Fibroblast of the aortic adventitia (primary cell): ENCODE data around the gene DOCK4. TPM values are rescaled to one million over a fixed set of nuclear protein-coding genes. Genes with fewer than 3 reads are reported as not detected.

ENCODE experiments used
- DNase-seq: peaks from one replicate; pipeline ENCODE4 v3.0.0-alpha.2; 2010; ENCODE audit warnings: low read depth
- H3K4me3 ChIP-seq: 2 replicates; pipeline ENCODE4 v1.5.1; 2011; ENCODE audit warnings: low read depth, mild to moderate bottlenecking, control low read depth, low read length, moderate library complexity
- total RNA-seq: library from RNA; depleted of rRNA; stranded (reverse); fragments of >200 nt; gene quantifications from 2 replicates; pipeline ENCODE4 v1.2.3, GENCODE V29; 2012; ENCODE audit warnings: low replicate concordance
- TF ChIP-seq, protein P1 (sequence below): IDR thresholded peaks from 2 replicates; pipeline ENCODE4 v1.5.1; 2011; ENCODE audit warnings: mild to moderate bottlenecking, low read length, control low read depth, inconsistent platforms; ENCODE audit not compliant: insufficient read depth

The DOCK4 gene
- total RNA-seq, 1 donor: 25.9 TPM

DNA sequence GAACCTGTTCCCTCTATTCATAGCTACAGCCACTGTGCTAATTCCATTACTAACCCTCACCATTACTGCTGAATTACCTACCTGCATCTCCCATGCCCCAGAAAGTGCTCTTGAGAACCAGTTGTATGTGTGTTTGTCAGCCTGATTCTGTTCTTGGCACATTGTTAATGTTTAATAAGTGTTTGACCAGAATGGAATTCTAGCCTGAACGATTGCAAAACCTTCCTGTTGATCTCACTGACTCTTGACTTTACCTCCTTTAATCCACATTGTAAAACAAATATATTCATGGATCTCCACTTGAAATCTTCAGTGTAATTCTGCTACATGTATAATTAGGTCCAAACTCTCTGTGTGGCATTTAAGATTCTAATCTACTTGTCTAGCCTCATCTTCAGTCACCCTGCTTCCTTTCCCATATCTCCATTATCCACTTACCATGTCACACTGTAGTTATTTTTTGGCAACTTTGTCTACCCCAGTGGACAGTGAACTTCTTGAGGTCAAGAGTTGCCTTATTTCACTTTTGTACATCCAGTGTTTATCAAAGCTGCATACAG is 5.2 kb upstream of the DOCK4 start:
- DNase-seq: peak; percentile 69
- TF ChIP-seq, protein P1, sequence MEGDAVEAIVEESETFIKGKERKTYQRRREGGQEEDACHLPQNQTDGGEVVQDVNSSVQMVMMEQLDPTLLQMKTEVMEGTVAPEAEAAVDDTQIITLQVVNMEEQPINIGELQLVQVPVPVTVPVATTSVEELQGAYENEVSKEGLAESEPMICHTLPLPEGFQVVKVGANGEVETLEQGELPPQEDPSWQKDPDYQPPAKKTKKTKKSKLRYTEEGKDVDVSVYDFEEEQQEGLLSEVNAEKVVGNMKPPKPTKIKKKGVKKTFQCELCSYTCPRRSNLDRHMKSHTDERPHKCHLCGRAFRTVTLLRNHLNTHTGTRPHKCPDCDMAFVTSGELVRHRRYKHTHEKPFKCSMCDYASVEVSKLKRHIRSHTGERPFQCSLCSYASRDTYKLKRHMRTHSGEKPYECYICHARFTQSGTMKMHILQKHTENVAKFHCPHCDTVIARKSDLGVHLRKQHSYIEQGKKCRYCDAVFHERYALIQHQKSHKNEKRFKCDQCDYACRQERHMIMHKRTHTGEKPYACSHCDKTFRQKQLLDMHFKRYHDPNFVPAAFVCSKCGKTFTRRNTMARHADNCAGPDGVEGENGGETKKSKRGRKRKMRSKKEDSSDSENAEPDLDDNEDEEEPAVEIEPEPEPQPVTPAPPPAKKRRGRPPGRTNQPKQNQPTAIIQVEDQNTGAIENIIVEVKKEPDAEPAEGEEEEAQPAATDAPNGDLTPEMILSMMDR: no peak
- H3K4me3 ChIP-seq: no peak overlapping the region

DNA sequence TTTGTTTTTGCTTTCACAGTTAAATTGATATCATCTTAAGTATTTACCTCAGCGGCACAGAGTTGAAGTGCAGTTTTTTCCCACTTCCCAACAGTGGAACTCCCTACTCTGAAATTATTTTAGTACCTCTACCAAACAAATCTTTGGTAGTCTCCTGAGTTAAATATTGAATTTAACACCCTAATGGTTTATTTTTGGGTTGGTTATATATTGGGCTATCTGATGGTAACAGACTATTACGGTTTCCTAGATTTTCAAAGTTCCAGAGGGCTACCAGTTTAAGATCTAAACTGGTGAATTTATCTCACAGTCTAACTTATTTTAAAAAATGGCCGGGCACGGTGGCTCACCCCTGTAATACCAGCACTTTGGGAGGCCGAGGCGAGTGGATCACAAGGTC is 1.6 kb upstream of the DOCK4 start:
- H3K4me3 ChIP-seq: peak overlapping the region; percentile 76
- no peak for DNase-seq
- TF ChIP-seq, protein P1: no peak

DNA sequence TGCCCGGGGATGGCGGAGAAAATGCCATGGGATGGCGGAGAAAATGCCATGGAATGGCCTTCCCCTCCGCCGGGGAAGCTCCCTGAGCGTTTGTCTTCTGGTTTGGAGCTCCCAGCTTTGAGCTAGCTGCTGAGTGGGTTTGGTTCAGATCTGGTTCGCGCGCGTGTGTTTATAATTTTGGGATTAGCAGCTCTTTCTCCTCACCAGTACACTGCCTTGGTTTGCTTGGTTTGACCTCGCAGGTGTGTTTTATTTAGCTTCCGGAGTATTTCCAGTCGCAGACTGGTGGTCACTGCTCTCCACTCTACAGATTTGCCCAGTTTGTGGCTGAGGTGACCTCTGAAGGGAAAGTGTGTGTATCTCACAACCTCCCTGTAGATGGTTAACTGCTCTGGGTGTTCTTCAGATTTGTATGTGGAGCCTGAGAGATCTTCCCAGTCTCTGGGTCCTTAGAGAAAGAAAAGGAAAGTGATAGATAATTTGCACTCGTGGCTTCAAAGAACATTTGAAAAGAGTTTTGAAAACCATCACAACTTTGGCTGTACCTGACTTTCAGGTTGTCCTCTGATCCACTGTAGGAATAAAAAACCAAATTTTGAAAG is 893 bp upstream of the DOCK4 start:
- DNase-seq: peak; percentile 24
- TF ChIP-seq, protein P1: no peak
- peak overlapping the region; percentile 76 for H3K4me3 ChIP-seq

DNA sequence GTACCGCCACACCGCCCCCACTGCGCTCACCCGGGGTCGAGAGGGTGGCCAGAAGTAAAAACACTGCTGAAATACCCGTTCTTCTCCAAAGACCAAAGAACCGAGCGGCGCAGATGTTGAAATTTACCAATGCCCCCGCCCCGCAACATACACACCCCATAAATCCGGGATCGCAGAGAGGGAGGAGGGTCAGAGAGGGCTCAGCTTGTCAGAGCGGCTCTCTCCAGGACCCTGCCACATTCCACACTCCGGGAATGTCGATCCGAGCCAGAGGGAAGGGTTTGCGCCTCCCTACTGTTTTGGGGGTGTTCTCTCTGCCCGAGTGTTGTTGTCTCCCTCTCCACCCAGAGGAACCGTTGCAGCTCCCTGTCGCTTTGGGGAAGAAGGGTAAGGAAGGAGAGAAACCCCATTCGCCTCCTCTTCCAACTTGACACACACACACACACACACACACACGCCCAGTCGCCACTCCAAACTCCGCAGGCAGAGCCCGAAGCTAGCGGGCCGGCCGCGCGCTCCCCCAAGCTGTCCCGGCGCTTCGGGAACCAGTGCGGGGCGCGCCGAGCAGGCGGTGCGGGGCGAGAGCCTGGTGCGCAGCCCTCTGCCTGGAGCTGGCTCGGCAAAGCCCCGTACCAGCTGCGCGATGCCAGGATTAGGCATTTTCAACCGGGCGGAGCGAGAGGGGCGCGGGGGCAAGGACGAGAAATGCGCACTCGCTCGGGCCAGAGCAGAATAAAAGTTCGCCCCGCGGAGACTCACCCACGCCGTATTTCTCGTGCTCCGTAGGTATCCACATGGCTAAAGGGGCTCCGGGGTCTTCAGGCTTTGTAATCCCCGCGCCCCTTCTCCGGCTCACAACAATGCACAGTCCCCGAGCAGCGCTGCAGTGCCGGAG is 609 bp downstream of the DOCK4 start:
- H3K4me3 ChIP-seq: peak overlapping the region; percentile 95
- TF ChIP-seq, protein P1: no peak
- peak; percentile 76 for DNase-seq

DNA sequence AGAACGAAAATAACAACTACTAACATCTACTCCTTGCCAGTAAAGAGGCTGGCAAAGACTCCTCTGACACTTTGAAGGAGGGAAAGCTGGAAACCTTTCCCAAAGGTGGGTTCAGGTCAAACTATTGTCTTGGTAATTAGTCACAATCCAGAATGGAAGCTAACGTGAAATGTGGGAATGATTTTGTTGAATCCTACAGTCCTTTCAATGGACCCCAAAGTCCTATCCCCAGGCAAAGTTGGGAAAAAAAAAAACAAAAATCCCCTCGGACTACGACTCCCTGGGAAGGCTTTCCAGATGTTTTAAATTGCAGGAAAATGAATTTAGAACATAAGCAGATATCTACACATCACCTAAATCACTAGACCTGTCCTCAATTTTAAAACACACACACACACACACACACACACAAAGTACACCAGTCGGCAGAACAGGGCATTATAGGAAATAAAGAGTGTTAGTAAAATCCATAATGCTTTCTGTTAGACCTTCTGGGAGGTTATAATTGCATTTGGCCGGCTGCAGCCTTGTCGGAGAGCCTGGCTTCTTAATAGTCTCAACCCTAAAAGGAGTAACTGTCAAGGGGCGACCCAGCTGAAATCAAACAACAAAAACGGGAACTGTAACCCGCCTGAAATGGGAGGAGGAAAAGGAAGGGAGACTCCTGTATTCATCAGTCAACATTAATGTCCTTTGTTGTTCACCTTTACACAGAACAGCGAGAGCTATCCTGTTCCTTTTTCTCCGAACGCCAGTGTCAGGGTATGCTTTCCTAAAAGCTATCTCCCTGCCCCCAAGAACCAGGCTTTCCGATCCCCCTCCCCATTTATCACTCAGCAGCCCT is 1.5 kb downstream of the DOCK4 start:
- DNase-seq: peak; percentile 30

DNA sequence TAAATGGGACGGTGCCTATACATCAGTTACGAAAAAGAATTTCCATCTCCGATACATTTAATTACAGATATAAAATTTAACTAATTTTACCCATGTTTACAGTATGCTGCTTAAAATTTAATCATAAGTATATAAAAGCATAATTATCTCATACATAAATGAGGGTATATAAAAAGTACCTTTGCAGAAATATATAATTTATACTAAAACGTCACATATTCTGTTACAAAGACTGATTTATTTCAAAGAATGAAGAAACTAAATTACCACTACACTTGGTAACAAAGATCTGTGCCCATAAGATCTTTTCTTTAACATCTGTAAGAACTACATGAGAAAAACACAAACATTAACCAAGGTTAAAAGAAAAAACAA is 2.8 kb downstream of the DOCK4 start:
- TF ChIP-seq, protein P1: no peak
- H3K4me3 ChIP-seq: peak overlapping the region; percentile 95
- no peak for DNase-seq

More for the DNA sequence above, 1.5 kb downstream of the DOCK4 start:
- TF ChIP-seq, protein P1: no peak
- H3K4me3 ChIP-seq: peak overlapping the region; percentile 95
